Measurements from ENCODE around the gene AOAH.

DNA sequence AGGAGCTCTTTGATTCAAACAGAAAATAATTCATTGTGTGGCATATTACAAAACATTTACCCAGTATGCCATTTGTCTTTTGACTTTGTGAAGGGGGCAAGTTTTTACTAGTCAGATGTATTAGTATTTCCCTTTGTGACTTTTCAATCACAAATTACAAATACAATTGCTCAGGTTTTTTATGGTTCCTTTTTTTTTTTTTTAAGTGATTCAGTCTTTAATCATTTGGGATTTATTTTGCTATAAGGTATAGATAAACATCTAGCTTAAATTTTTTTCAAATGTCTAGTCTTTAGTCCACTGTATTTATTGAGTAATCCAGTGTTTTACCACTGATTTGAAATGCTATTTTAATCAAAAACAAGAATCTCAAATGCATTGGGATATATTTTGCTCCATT lies 75.9 kb downstream of the AOAH start:
- TF ChIP-seq, protein P1, sequence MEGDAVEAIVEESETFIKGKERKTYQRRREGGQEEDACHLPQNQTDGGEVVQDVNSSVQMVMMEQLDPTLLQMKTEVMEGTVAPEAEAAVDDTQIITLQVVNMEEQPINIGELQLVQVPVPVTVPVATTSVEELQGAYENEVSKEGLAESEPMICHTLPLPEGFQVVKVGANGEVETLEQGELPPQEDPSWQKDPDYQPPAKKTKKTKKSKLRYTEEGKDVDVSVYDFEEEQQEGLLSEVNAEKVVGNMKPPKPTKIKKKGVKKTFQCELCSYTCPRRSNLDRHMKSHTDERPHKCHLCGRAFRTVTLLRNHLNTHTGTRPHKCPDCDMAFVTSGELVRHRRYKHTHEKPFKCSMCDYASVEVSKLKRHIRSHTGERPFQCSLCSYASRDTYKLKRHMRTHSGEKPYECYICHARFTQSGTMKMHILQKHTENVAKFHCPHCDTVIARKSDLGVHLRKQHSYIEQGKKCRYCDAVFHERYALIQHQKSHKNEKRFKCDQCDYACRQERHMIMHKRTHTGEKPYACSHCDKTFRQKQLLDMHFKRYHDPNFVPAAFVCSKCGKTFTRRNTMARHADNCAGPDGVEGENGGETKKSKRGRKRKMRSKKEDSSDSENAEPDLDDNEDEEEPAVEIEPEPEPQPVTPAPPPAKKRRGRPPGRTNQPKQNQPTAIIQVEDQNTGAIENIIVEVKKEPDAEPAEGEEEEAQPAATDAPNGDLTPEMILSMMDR (IDR thresholded peaks at IDR 0.05): no peak
- TF ChIP-seq EZH2 (IDR thresholded peaks at IDR 0.05) (no peak), EZH2phosphoT487 (IDR thresholded peaks at IDR 0.05) (no peak)

Data from neural progenitor cell (in vitro differentiated cells).